WI38 (cell line): ENCODE measurements around the gene SLC39A3.

Experiments
- H3K4me3 ChIP-seq: 2 replicates; pipeline ENCODE4 v1.5.1; 2011; ENCODE audit warnings: low read depth, mild to moderate bottlenecking, control low read depth, low read length
- CTCF ChIP-seq: IDR thresholded peaks from 2 replicates; pipeline ENCODE4 v1.5.1; 2012; ENCODE audit warnings: low read depth, mild to moderate bottlenecking, control low read depth, low read length

SLC39A3 gene

GRCh38 chr19:2755448-2755705 is 15.6 kb upstream of the SLC39A3 start:
- no peak overlapping the region for H3K4me3 ChIP-seq
- TF ChIP-seq CTCF, result no peak

GRCh38 chr19:2754659-2755447 is 15.0 kb upstream of the SLC39A3 start:
- no peak for TF ChIP-seq CTCF

GRCh38 chr19:2751438-2751830 is 11.6 kb upstream of the SLC39A3 start:
- no peak overlapping the region for H3K4me3 ChIP-seq
- TF ChIP-seq CTCF, result no peak

More at GRCh38 chr19:2754659-2755447, 15.0 kb upstream of the SLC39A3 start:
- no peak overlapping the region for H3K4me3 ChIP-seq

GRCh38 chr19:2750808-2751437 is 11.1 kb upstream of the SLC39A3 start:
- no peak overlapping the region for H3K4me3 ChIP-seq
- TF ChIP-seq CTCF, result no peak

GRCh38 chr19:2747349-2747748 is 7.5 kb upstream of the SLC39A3 start:
- H3K4me3 ChIP-seq, result no peak overlapping the region
- TF ChIP-seq CTCF, result no peak

GRCh38 chr19:2744113-2744512 is 4.3 kb upstream of the SLC39A3 start:
- TF ChIP-seq CTCF, result no peak
- H3K4me3 ChIP-seq, result no peak overlapping the region

GRCh38 chr19:2743099-2743498 is 3.3 kb upstream of the SLC39A3 start:
- TF ChIP-seq CTCF, result no peak
- no peak overlapping the region for H3K4me3 ChIP-seq
